PC-3 (cell line): ENCODE data around the gene GBX1. TPM values are rescaled to one million over a fixed set of nuclear protein-coding genes. Genes with fewer than 3 reads are reported as not detected.

Experiments
- ATAC-seq: fragments of 200-7000 bp; cut with Tn5 transposase; 2 replicates; pipeline ENCODE4 v1.9.1; 2020; ENCODE audit warnings: mild to moderate bottlenecking, moderate library complexity
- BruUV-seq: library from RNA; stranded (reverse); fragments of 400-500 nt; replicated peaks from 2 replicates; lab custom pipeline; 2021; lab: Mats Ljungman, UMichigan
- CTCF ChIA-PET: fragments of 300-600 bp; sonication (Branson Sonifier 250); formaldehyde crosslinking; loops from one replicate; lab custom pipeline; 2022; ENCODE audit warnings: antibody characterized with exemption; lab: Charles Lee
- POLR2A ChIA-PET: fragments of 300-600 bp; sonication (Branson Sonifier 250); formaldehyde crosslinking; loops from one replicate; lab custom pipeline; 2022; ENCODE audit warnings: antibody characterized with exemption; ENCODE audit not compliant: unreplicated experiment; lab: Charles Lee
- DNase-seq: peaks from one replicate; pipeline ENCODE4 v3.0.0-alpha.2; 2015
- H2AFZ ChIP-seq: fragments of 300-600 bp; sonication (generic); 2 replicates; pipeline ENCODE4 v1.6.0; 2016; ENCODE audit warnings: antibody characterized with exemption, low read length
- H3F3A ChIP-seq: fragments of 300-600 bp; sonication (generic); one replicate; pipeline ENCODE4 v1.6.0; 2017; ENCODE audit warnings: antibody characterized with exemption, low read length, control low read depth, mild to moderate bottlenecking; ENCODE audit not compliant: unreplicated experiment
- H3K27ac ChIP-seq: fragments of 300-600 bp; sonication (generic); 2 replicates; pipeline ENCODE4 v1.5.1; 2016; ENCODE audit warnings: mild to moderate bottlenecking, low read length
- H3K27me3 ChIP-seq: fragments of 300-600 bp; sonication (generic); 2 replicates; pipeline ENCODE4 v1.6.1; 2016; ENCODE audit warnings: low read length, mixed read lengths
- H3K36me3 ChIP-seq: fragments of 300-600 bp; sonication (generic); 2 replicates; pipeline ENCODE4 v1.6.1; 2016; ENCODE audit warnings: low read depth, mixed run types, low read length, mixed read lengths
- H3K4me1 ChIP-seq: fragments of 300-600 bp; sonication (generic); 2 replicates; pipeline ENCODE4 v1.5.1; 2016; ENCODE audit warnings: low read length; ENCODE audit not compliant: insufficient read depth
- H3K4me2 ChIP-seq: fragments of 300-600 bp; sonication (generic); 2 replicates; pipeline ENCODE4 v1.6.0; 2016; ENCODE audit warnings: low read length
- H3K4me3 ChIP-seq: fragments of 300-600 bp; sonication (generic); 2 replicates; pipeline ENCODE4 v1.5.1; 2016; ENCODE audit warnings: mild to moderate bottlenecking, low read length, mixed read lengths
- H3K79me2 ChIP-seq: fragments of 300-600 bp; sonication (generic); 2 replicates; pipeline ENCODE4 v1.6.1; 2017; ENCODE audit warnings: low read length, mixed read lengths
- H3K9ac ChIP-seq: fragments of 300-600 bp; sonication (generic); 2 replicates; pipeline ENCODE4 v1.6.0; 2016; ENCODE audit warnings: mild to moderate bottlenecking, low read length
- H3K9me2 ChIP-seq: fragments of 300-600 bp; sonication (generic); replicated peaks from 2 replicates; pipeline ENCODE4 v1.6.1; 2016; ENCODE audit warnings: mixed run types, low read length, mixed read lengths
- H3K9me3 ChIP-seq: fragments of 300-600 bp; sonication (generic); 2 replicates; pipeline ENCODE4 v1.6.1; 2016; ENCODE audit warnings: low read length, mixed read lengths
- H4K20me1 ChIP-seq: fragments of 300-600 bp; sonication (generic); 2 replicates; pipeline ENCODE4 v1.6.1; 2016; ENCODE audit warnings: low read length, mixed read lengths
- CTCF ChIP-seq: fragments of 300-600 bp; sonication (generic); conservative IDR thresholded peaks from 2 replicates; pipeline ENCODE4 v1.5.1; 2017; ENCODE audit warnings: antibody characterized with exemption, low read depth, mild to moderate bottlenecking, low read length
- EZH2 ChIP-seq: fragments of 300-600 bp; sonication (generic); IDR thresholded peaks from one replicate; pipeline ENCODE4 v1.6.1; 2017; ENCODE audit warnings: antibody characterized with exemption, mild to moderate bottlenecking, low read length; ENCODE audit not compliant: unreplicated experiment
- EZH2phosphoT487 ChIP-seq: fragments of 300-600 bp; sonication (generic); IDR thresholded peaks from 2 replicates; pipeline ENCODE4 v1.6.1; 2018; ENCODE audit warnings: mild to moderate bottlenecking, antibody characterized with exemption, low read length, borderline replicate concordance
- intact Hi-C: fragments of 100-400 bp; cut with micrococcal nuclease; formaldehyde crosslinking; loops from 2 replicates; pipeline ENCODE4 v1.9.0; 2023
- total RNA-seq: library from RNA; depleted of rRNA; stranded (reverse); fragments of >200 nt; gene quantifications from 2 replicates; pipeline ENCODE4 v1.2.3, GENCODE V29; 2014

The GBX1 gene
- total RNA-seq, 1 experiment from 2014 or later, result not detected

GRCh38 chr7:151107882-151108281, 59.6 kb downstream of the GBX1 start:
- Histone ChIP-seq H3K9ac (no peak overlapping the region), H3K4me2 (no peak overlapping the region), H3K27me3 (no peaks in the 10 kb centered on the region), H3K36me3 (no peaks in the 10 kb centered on the region), H3K27ac (no peak overlapping the region), H3K79me2 (peaks cover 38% of the 10 kb centered on the region), H3K9me2 (no peaks in the 10 kb centered on the region), H2AFZ (no peak overlapping the region), H3K4me1 (peaks cover 2% of the 10 kb centered on the region), H4K20me1 (peaks cover 5% of the 10 kb centered on the region; the same call in 1 of the 2 replicates), H3K4me3 (no peak overlapping the region), H3F3A (no peaks in the 10 kb centered on the region), H3K9me3 (no peaks in the 10 kb centered on the region)
- intact Hi-C loops, result no loop called here
- TF ChIP-seq CTCF, result no peak
- no peak for TF ChIP-seq EZH2
- TF ChIP-seq EZH2phosphoT487, result no peak
- ChIA-PET POLR2A (no interaction called here), CTCF (no interaction called here)
- DNase-seq, result no peak
- ATAC-seq, result no peak
- no TSS peak for BruUV-seq

- Histone ChIP-seq H3K4me1 (no peaks in the 10 kb centered on the region), H3K4me2 (no peak overlapping the region), H3K4me3 (no peak overlapping the region), H2AFZ (no peak overlapping the region), H3K27ac (no peak overlapping the region), H3K27me3 (no peaks in the 10 kb centered on the region), H3K9me2 (no peaks in the 10 kb centered on the region), H3K9me3 (no peaks in the 10 kb centered on the region), H3K9ac (no peak overlapping the region), H3K79me2 (peaks cover 49% of the 10 kb centered on the region), H3F3A (no peaks in the 10 kb centered on the region), H3K36me3 (no peaks in the 10 kb centered on the region), H4K20me1 (no peaks in the 10 kb centered on the region)
- ChIA-PET POLR2A (no interaction called here), CTCF (no interaction called here)
- BruUV-seq, result no TSS peak
- intact Hi-C loops, result no loop called here
- ATAC-seq (no peak; the same call in 1 of the 2 replicates), DNase-seq (no peak)
- TF ChIP-seq EZH2 (no peak), CTCF (no peak), EZH2phosphoT487 (no peak)
Measured at GRCh38 chr7:151104411-151105235, 62.9 kb downstream of the GBX1 start.

GRCh38 chr7:151103973-151104372, 63.5 kb downstream of the GBX1 start:
- Histone ChIP-seq H3F3A (no peaks in the 10 kb centered on the region), H4K20me1 (no peaks in the 10 kb centered on the region), H3K27ac (no peak overlapping the region), H3K36me3 (no peaks in the 10 kb centered on the region), H3K27me3 (no peaks in the 10 kb centered on the region), H3K4me1 (no peaks in the 10 kb centered on the region), H3K9ac (no peak overlapping the region), H2AFZ (no peak overlapping the region), H3K4me2 (no peak overlapping the region), H3K9me3 (no peaks in the 10 kb centered on the region), H3K9me2 (no peaks in the 10 kb centered on the region), H3K79me2 (peaks cover 54% of the 10 kb centered on the region), H3K4me3 (no peak overlapping the region)
- ATAC-seq (no peak), DNase-seq (no peak)
- no peak for TF ChIP-seq EZH2
- no TSS peak for BruUV-seq
- intact Hi-C loops, result no loop called here
- ChIA-PET CTCF (no interaction called here), POLR2A (no interaction called here)
